PFSK-1 (cell line): Measurements from ENCODE around the gene CSPG4.

Source experiments
- FOXP2 ChIP-seq: optimal IDR thresholded peaks from 2 replicates; pipeline ENCODE3; 2011; ENCODE audit warnings: borderline replicate concordance, control low read depth, inconsistent platforms; ENCODE audit not compliant: insufficient read depth; ENCODE audit errors: extremely low read length, extremely low read depth
- POLR2AphosphoS5 ChIP-seq: IDR thresholded peaks from 2 replicates; pipeline ENCODE4 v1.6.1; 2012; ENCODE audit warnings: low read depth, mild to moderate bottlenecking, control low read depth, low read length, moderate library complexity
- SIN3A ChIP-seq: IDR thresholded peaks from 2 replicates; pipeline ENCODE4 v1.6.1; 2012; ENCODE audit warnings: mild to moderate bottlenecking, low read length, moderate library complexity, borderline replicate concordance; ENCODE audit not compliant: insufficient read depth
- TAF1 ChIP-seq: IDR thresholded peaks from 2 replicates; pipeline ENCODE4 v1.6.1; 2012; ENCODE audit warnings: low read length, control low read depth, borderline replicate concordance; ENCODE audit not compliant: insufficient read depth

DNA sequence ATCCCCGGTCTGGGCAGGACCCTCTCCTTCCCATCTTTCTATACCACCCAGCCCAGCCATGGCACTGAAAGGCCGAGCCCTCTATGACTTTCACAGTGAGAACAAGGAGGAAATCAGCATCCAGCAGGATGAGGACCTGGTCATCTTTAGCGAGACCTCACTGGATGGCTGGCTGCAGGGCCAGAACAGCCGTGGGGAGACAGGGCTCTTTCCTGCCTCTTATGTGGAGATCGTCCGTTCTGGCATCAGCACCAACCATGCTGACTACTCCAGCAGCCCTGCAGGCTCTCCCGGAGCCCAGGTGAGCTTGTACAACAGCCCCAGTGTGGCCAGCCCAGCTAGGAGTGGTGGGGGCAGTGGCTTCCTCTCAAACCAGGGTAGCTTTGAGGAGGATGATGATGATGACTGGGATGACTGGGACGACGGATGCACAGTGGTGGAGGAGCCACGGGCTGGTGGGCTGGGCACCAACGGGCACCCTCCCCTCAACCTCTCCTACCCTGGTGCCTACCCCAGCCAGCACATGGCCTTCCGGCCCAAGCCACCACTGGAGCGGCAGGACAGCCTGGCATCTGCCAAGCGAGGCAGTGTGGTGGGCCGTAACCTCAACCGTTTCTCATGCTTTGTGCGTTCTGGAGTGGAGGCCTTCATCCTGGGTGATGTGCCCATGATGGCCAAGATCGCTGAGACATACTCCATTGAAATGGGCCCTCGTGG lies 63.4 kb downstream of the CSPG4 start:
- TF ChIP-seq TAF1 (no peak), SIN3A (no peak), FOXP2 (no peak), POLR2AphosphoS5 (no peak)
